Mesenteric fat pad (tissue), 1 donor: Measurements from ENCODE around the gene SORBS2. TPM values are rescaled to one million over a fixed set of nuclear protein-coding genes. Genes with fewer than 3 reads are reported as not detected.

Experiments
- DNase-seq: peaks from one replicate; pipeline ENCODE4 v3.0.0-alpha.2; 2020; ENCODE audit warnings: low spot score
- total RNA-seq: library from RNA; stranded (reverse); fragmentation: NEBNext Ultra II Directional; extraction: Animal tissue kit (Norgen Biotek cat#: 25700); gene quantifications from one replicate; pipeline ENCODE4 v1.2.1, GENCODE V29; 2021
- donor health status: DM: yes; HTN: yes; CAD: no.

The SORBS2 gene
- total RNA-seq, 1 donor from 2014 or later, result 17.5 TPM

DNA sequence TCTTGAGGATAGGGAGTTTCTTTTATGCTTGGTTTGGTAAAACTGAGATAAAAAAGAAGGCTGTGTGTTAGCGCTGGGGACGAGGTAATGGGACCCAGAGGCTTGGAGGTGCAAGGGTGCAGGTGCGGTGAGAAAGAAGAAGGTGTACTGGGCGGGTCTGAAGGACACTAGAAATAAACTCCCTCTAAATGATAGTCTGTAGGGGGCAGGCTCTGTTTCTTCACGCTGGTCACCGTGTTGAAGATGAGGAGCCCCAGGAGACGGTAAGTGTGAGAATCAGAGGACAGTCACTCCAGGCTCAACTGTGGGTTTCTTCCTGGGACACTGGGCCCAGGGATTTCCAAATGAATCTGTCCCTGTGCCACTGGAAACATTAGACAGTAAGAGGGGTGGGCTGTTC, 131.4 kb downstream of the SORBS2 start:
- no peak for DNase-seq

- no peak for DNase-seq
Measured at GRCh38 chr4:185679523-185679922, 132.5 kb downstream of the SORBS2 start.

- DNase-seq, result no peak
Measured at GRCh38 chr4:185677637-185678314, 134.2 kb downstream of the SORBS2 start.

GRCh38 chr4:185672618-185673017, 139.4 kb downstream of the SORBS2 start:
- DNase-seq, result no peak

DNA sequence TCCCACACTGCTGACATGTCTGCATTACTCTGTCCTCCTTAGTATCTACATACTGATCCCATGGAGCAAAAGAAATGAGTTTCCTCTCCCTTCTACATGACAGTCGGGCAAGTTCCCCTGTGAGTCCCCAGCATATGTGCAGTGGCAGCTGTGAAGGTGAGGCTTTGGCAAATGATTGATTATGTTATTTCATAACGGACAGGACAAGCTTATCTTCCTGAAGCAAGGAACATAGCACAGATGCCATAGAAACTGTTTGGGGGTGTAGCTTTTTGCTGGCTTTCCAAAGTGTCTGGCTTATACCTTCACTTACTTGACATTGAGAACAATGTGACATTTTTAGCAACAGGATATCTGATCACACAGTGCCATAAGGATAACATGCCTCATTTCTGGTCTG, 139.8 kb downstream of the SORBS2 start:
- no peak for DNase-seq

GRCh38 chr4:185671496-185671895, 140.5 kb downstream of the SORBS2 start:
- DNase-seq, result no peak

DNA sequence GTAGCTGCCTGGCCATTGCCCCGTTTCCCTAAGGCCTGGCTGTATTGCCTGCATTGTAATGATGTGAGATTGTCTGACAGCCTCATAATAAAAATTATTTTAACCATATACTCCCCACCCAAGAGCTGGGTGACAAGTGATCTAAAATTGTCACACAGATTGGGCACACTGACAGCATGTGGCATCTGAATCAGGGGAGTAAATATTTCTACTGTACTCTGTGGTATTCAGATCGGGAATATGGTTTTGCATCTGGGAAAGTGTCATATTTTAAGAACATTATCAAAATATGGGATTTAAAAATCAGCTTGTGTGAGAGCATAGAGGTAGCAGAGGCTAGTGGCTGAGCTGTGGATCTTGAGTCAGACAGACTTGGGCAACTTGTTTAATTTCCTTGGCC, 140.9 kb downstream of the SORBS2 start:
- no peak for DNase-seq

GRCh38 chr4:185669288-185669687, 142.7 kb downstream of the SORBS2 start:
- DNase-seq, result no peak

- DNase-seq, result no peak
Measured at GRCh38 chr4:185666156-185666555, 145.8 kb downstream of the SORBS2 start.

GRCh38 chr4:185665655-185666054, 146.3 kb downstream of the SORBS2 start:
- DNase-seq, result no peak

GRCh38 chr4:185664481-185664880, 147.5 kb downstream of the SORBS2 start:
- DNase-seq, result no peak

DNA sequence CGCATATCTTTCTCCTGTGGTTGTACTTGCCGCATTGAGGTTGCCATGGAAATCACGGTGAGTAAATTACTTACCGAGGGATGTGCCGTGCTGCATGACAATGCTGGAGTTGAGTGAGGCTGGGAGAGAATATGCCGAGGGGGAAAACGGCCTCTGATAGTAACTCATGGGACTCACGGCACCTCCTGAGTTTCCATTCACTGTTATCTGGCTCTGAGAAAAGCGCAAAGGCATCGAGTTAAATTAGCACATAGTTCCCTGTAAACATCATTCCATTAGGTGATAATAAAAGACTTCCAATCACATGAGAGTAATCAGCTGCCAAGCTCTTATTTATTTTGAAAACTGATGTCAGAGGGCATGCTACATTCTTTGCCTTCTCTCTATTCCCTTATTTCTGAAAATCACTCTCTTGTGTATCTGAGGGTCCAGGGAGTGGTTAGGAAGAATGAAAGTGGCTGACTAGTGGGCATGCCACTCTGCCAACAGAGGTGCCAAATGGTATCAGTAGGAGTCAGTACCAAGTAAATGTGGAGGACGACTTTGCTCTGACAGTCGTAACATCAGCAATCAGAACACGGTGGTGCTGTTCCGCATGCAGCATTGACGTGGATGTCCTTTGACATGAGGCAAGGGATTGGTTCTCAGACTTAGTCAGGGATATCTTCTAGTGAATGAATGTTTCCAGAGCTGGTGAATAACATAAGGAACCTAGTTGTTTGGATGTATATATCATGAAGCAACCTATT, 149.8 kb downstream of the SORBS2 start:
- DNase-seq, result no peak

DNA sequence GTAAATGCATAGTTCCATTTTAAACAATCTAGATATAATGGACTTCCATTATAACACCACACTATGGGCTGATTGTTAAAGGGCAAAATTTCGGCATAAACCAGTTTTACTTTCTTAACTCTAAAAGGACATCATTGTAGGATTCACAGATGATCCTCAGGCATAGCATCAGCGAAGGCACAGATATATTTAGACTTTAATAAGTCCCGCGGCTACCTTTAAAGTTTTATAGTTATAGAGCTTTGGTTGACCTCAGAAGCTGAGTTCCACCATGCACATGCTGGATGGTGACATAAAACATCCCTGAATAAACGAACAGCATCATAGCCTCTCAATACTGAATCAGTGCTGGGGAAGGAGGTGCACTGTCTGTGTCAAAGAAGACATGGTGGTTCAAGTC, 151.7 kb downstream of the SORBS2 start:
- DNase-seq, result no peak

GRCh38 chr4:185657699-185658098, 154.3 kb downstream of the SORBS2 start:
- no peak for DNase-seq

DNA sequence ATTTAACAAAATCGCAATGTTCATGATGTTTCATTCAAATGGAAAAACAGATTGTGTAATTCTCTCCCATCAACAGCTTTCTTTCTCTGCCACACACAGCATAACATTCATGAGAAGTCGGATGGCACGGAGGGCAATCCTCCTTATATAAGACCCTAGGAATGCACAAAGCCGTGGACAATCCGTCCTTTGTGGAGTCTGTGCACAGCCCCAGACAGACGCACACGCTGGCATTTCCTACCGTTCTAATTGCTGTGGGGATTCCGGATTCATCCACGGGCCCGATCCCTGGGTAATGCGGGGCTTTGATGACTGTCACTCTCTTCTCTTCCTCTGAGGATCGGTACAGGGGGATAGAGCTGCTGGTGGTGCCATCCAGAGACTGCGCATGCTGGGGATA, 154.8 kb downstream of the SORBS2 start:
- DNase-seq, result no peak

DNA sequence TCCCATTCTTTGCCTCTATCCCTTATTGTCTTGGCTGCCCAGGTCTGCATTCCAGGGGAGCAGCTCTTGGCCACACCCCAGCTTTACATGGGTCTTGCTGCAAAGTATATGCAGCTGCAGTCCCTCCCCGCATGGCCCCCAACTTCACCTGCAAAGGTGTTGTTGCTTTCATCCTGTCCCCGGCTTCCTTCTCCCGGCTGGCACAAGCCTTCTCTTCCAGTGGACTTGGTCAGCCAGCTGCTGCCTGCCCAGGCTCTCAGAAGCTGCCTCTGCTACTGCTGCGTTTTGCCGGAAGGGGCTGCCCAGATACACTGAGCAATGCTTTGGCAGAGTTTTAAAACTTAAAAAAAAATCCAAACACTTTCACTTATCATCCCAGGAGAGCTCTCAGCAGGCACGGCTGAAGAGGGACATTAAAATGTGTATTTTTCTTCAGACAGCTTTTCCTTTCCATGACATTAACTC, 155.5 kb downstream of the SORBS2 start:
- no peak for DNase-seq

DNA sequence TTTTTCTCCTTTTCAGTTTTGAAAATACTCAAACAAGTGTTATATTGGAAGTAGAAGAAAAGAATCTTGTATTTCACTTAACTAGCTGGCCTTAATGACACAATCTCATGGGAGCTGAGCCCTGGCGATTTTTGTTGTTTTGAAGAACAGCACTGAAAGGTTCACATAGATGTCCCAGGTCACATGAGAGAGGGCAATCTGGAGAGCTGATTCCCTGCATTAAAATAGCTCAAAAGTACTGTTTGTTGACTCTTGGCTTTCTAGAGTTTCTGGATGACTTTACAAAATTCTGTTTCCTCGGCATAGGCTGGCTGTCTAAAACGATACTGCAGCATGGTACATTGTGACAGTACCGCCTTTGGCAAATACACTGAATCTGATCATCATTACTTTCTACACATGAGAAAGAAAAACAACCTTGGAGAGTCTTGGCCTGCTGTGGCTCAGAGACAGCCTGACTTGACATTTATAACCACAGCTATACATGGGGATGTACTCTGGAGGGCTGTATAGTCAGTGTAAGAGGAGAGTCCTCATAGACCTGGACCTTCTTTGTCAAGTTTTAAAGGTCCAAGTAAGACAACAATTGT, 156.9 kb downstream of the SORBS2 start:
- DNase-seq, result no peak

GRCh38 chr4:185654311-185654710, 157.7 kb downstream of the SORBS2 start:
- no peak for DNase-seq

GRCh38 chr4:185651851-185652250, 160.1 kb downstream of the SORBS2 start:
- DNase-seq, result no peak

DNA sequence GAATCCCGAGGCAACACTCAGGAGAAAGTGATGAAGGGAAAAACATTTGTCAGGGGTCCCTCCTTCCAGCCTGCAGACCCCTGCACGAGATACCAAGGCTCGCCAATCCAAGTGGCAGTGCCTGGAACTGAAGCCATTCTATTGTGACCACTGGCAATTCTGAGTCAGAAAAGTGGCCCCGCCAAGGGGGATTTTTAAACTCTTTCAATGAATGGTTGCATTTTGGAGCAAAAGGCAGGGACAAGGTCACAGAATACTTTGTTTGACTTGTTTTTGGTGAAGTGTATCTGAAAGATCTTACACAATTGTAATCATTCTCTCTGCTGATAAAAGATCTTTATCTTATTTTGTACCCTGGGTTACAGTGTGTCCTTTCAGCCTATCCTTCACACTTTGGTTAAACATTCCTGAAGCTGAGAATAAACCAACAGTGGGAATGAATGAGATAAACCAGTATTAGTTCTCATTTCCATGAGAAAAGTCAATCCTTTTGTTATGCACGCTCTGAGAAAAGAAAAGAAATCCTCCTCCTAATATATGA, 160.8 kb downstream of the SORBS2 start:
- no peak for DNase-seq

- DNase-seq, result no peak
Measured at GRCh38 chr4:185648631-185649030, 163.4 kb downstream of the SORBS2 start.

GRCh38 chr4:185645403-185645802, 166.6 kb downstream of the SORBS2 start:
- DNase-seq, result no peak
